HEK293 (cell line): Measurements from ENCODE around the gene PSG1.
"Not testable (repeated sequence)": the region's sequence is repeated elsewhere in the genome, so short reads cannot be mapped to it uniquely, and the experiment has no call there.

ENCODE experiments used
- KLF16 ChIP-seq: fragments of 450-650 bp; formaldehyde crosslinking; IDR thresholded peaks from 2 replicates; pipeline ENCODE4 v1.5.1; 2017; ENCODE audit warnings: missing biosample characterization, missing genetic modification characterization
- PBX3 ChIP-seq: sonication (generic); formaldehyde crosslinking; IDR thresholded peaks from 2 replicates; pipeline ENCODE4 v1.8.1; 2022; ENCODE audit warnings: mild to moderate bottlenecking, moderate library complexity, missing genetic modification reagents
- SP7 ChIP-seq: fragments of 450-650 bp; formaldehyde crosslinking; IDR thresholded peaks from 2 replicates; pipeline ENCODE4 v1.5.1; 2016; ENCODE audit warnings: missing biosample characterization, missing genetic modification characterization
- TRIM28 ChIP-seq: IDR thresholded peaks from 2 replicates; pipeline ENCODE4 v1.6.1; 2011; ENCODE audit warnings: low read length, control low read depth, borderline replicate concordance
- ZNF16 ChIP-seq: fragments of 450-650 bp; formaldehyde crosslinking; IDR thresholded peaks from 2 replicates; pipeline ENCODE4 v1.5.1; 2016; ENCODE audit warnings: low read depth, missing biosample characterization, missing genetic modification characterization
- ZNF274 ChIP-seq, 2 experiments: fragments of 200-500 bp in 1 of 2; fragments of 450-650 bp in 1 of 2; sonication (Bioruptor generic) in 1 of 2; formaldehyde crosslinking in 1 of 2; IDR thresholded peaks; 2 replicates each; pipeline versions ENCODE4 v1.5.1 to v1.6.1; 2014 to 2016; ENCODE audit warnings: borderline replicate concordance in 1 of 2, inconsistent platforms in 1 of 2, low read length in 1 of 2, missing biosample characterization in 1 of 2, missing genetic modification characterization in 1 of 2
- ZNF391 ChIP-seq: fragments of 450-650 bp; formaldehyde crosslinking; IDR thresholded peaks from 2 replicates; pipeline ENCODE4 v1.5.1; 2016; ENCODE audit warnings: low read depth, missing biosample characterization, missing genetic modification characterization, borderline replicate concordance
- TF ChIP-seq, protein P1 (sequence below): fragments of 450-650 bp; formaldehyde crosslinking; IDR thresholded peaks from 2 replicates; pipeline ENCODE4 v1.5.1; 2016; ENCODE audit warnings: missing biosample characterization, missing genetic modification characterization
- TF ChIP-seq, protein P2 (sequence below): fragments of 450-650 bp; formaldehyde crosslinking; IDR thresholded peaks from 2 replicates; pipeline ENCODE4 v1.5.1; 2016; ENCODE audit warnings: missing biosample characterization, missing genetic modification characterization

- not testable (repeated sequence) for TF ChIP-seq ZNF16 (tag by site-specific recombination); ZNF391 (tag by site-specific recombination); PBX3; SP7 (tag by site-specific recombination); KLF16 (tag by site-specific recombination); ZNF274 (IDR thresholded peaks at IDR 0.05; ENCODE audit: low read length); ZNF274 (tag by site-specific recombination; IDR thresholded peaks at IDR 0.05; ENCODE audit: borderline replicate concordance); TRIM28
- TF ChIP-seq, protein P1, sequence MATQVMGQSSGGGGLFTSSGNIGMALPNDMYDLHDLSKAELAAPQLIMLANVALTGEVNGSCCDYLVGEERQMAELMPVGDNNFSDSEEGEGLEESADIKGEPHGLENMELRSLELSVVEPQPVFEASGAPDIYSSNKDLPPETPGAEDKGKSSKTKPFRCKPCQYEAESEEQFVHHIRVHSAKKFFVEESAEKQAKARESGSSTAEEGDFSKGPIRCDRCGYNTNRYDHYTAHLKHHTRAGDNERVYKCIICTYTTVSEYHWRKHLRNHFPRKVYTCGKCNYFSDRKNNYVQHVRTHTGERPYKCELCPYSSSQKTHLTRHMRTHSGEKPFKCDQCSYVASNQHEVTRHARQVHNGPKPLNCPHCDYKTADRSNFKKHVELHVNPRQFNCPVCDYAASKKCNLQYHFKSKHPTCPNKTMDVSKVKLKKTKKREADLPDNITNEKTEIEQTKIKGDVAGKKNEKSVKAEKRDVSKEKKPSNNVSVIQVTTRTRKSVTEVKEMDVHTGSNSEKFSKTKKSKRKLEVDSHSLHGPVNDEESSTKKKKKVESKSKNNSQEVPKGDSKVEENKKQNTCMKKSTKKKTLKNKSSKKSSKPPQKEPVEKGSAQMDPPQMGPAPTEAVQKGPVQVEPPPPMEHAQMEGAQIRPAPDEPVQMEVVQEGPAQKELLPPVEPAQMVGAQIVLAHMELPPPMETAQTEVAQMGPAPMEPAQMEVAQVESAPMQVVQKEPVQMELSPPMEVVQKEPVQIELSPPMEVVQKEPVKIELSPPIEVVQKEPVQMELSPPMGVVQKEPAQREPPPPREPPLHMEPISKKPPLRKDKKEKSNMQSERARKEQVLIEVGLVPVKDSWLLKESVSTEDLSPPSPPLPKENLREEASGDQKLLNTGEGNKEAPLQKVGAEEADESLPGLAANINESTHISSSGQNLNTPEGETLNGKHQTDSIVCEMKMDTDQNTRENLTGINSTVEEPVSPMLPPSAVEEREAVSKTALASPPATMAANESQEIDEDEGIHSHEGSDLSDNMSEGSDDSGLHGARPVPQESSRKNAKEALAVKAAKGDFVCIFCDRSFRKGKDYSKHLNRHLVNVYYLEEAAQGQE (tag by site-specific recombination) = not testable (repeated sequence)
- TF ChIP-seq, protein P2, sequence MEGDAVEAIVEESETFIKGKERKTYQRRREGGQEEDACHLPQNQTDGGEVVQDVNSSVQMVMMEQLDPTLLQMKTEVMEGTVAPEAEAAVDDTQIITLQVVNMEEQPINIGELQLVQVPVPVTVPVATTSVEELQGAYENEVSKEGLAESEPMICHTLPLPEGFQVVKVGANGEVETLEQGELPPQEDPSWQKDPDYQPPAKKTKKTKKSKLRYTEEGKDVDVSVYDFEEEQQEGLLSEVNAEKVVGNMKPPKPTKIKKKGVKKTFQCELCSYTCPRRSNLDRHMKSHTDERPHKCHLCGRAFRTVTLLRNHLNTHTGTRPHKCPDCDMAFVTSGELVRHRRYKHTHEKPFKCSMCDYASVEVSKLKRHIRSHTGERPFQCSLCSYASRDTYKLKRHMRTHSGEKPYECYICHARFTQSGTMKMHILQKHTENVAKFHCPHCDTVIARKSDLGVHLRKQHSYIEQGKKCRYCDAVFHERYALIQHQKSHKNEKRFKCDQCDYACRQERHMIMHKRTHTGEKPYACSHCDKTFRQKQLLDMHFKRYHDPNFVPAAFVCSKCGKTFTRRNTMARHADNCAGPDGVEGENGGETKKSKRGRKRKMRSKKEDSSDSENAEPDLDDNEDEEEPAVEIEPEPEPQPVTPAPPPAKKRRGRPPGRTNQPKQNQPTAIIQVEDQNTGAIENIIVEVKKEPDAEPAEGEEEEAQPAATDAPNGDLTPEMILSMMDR = not testable (repeated sequence)
Observed at GRCh38 chr19:42898656-42899055, 19.1 kb upstream of the PSG1 start.
